Thyroid gland (tissue), 4 donors: ENCODE data around the gene OOSP1. TPM values are rescaled to one million over a fixed set of nuclear protein-coding genes. Genes with fewer than 3 reads are reported as not detected.
"Not testable (repeated sequence)": the region's sequence is repeated elsewhere in the genome, so short reads cannot be mapped to it uniquely, and the experiment has no call there.

Source experiments
- DNase-seq, 2 donors: peaks; one replicate each; pipeline ENCODE4 v3.0.0-alpha.2; 2019
- H3K27ac ChIP-seq, 3 donors: fragments of 200-600 bp; sonication (generic); 1 replicate in 2 of 3; 2 replicates in 1 of 3; pipeline ENCODE4 v1.5.1; 2016 to 2019; ENCODE audit warnings: mild to moderate bottlenecking in 1 of 3, moderate library complexity in 1 of 3
- H3K27me3 ChIP-seq: fragments of 200-600 bp; sonication (generic); one replicate; pipeline ENCODE4 v1.5.1; 2019
- H3K36me3 ChIP-seq, 2 donors: fragments of 200-600 bp; sonication (generic); one replicate each; pipeline ENCODE4 v1.5.1; 2016 to 2019
- H3K4me1 ChIP-seq, 2 donors: fragments of 200-600 bp; sonication (generic); one replicate each; pipeline ENCODE4 v1.5.1; 2017 to 2019
- H3K4me3 ChIP-seq, 3 donors: fragments of 200-600 bp; sonication (generic); replicated peaks in 1 of 3; 1 replicate in 2 of 3; 2 replicates in 1 of 3; pipeline ENCODE4 v1.5.1; 2016; ENCODE audit warnings: mild to moderate bottlenecking in 1 of 3
- H3K9me3 ChIP-seq: fragments of 200-600 bp; sonication (generic); one replicate; pipeline ENCODE4 v1.5.1; 2017
- CTCF ChIP-seq, 6 experiments: fragments of 200-600 bp in 3 of 6; fragments of 450-650 bp in 3 of 6; sonication (generic) in 3 of 6; IDR thresholded peaks; one replicate each; pipeline ENCODE4 v1.5.1; 2016 to 2019; ENCODE audit warnings: antibody characterized with exemption in 6 of 6, mild to moderate bottlenecking in 2 of 6, inconsistent platforms in 1 of 6, moderate library complexity in 1 of 6
- POLR2A ChIP-seq, 2 donors: fragments of 450-650 bp; IDR thresholded peaks; one replicate each; pipeline ENCODE4 v1.6.1; 2017; ENCODE audit warnings: antibody characterized with exemption in 2 of 2, mild to moderate bottlenecking in 2 of 2, moderate library complexity in 1 of 2
- WGBS, 2 donors: methylation state at CpG; one replicate each; pipeline ENCODE4 v1.1.5; 2017; 5-methylcytosine and 5-hydroxymethylcytosine counted together
- intact Hi-C: fragments of 100-400 bp; cut with DNase I; formaldehyde crosslinking; loops from one replicate; pipeline ENCODE4 v1.15.1; 2023
- total RNA-seq, 4 donors: library from RNA; depleted of rRNA; stranded (reverse); fragments of >200 nt; gene quantifications; one replicate each; pipeline ENCODE4 v1.2.3, GENCODE V29; 2016

Gene OOSP1
- total RNA-seq, 4 donors from 2014 or later: not detected

- TF ChIP-seq CTCF (IDR thresholded peaks at IDR 0.05) (no peak), POLR2A (IDR thresholded peaks at IDR 0.05) (no peak)
- Histone ChIP-seq H3K9me3 (no peaks in the 10 kb centered on the region), H3K4me1 (no peaks in the 10 kb centered on the region), H3K4me3 (no peak overlapping the region), H3K36me3 (no peaks in the 10 kb centered on the region), H3K27ac (no peak overlapping the region), H3K27me3 (no peaks in the 10 kb centered on the region)
- no peak for DNase-seq
- intact Hi-C loops: no loop called here
- WGBS, 2 donors: 90 to 94% methylated on average over 3 of the region's 3 CpGs
Observed at GRCh38 chr11:59967677-59968394, 29.6 kb downstream of the OOSP1 start.

- 58 to 79% methylated on average over 1 of the region's 1 CpG for WGBS, 2 donors
- H3K4me1 ChIP-seq: no peaks in the 10 kb centered on the region
- intact Hi-C loops: no loop called here
Observed at GRCh38 chr11:59968395-59968783, 30.2 kb downstream of the OOSP1 start.

GRCh38 chr11:59973097-59973496, 34.9 kb downstream of the OOSP1 start:
- no peak for DNase-seq
- no peaks in the 10 kb centered on the region for H3K36me3 ChIP-seq
- H3K9me3 ChIP-seq: no peaks in the 10 kb centered on the region
- no peak overlapping the region for H3K27ac ChIP-seq
- no peak for TF ChIP-seq CTCF (IDR thresholded peaks at IDR 0.05)
- TF ChIP-seq POLR2A (IDR thresholded peaks at IDR 0.05): no peak
- WGBS, 2 donors: 63 to 64% methylated on average over 5 of the region's 5 CpGs
- H3K27me3 ChIP-seq: no peaks in the 10 kb centered on the region
- no peak overlapping the region for H3K4me3 ChIP-seq
- intact Hi-C loops: no loop called here
- no peaks in the 10 kb centered on the region for H3K4me1 ChIP-seq

More at GRCh38 chr11:59968395-59968783, 30.2 kb downstream of the OOSP1 start:
- no peaks in the 10 kb centered on the region for H3K27me3 ChIP-seq
- no peak for DNase-seq
- H3K27ac ChIP-seq: no peak overlapping the region
- H3K4me3 ChIP-seq: no peak overlapping the region
- TF ChIP-seq CTCF (IDR thresholded peaks at IDR 0.05) (no peak), POLR2A (IDR thresholded peaks at IDR 0.05) (no peak)
- H3K36me3 ChIP-seq: no peaks in the 10 kb centered on the region
- H3K9me3 ChIP-seq: no peaks in the 10 kb centered on the region

GRCh38 chr11:59981106-59981770, 43.0 kb downstream of the OOSP1 start:
- Histone ChIP-seq H3K27me3 (no peaks in the 10 kb centered on the region), H3K4me3 (no peak overlapping the region), H3K9me3 (no peaks in the 10 kb centered on the region), H3K4me1 (no peaks in the 10 kb centered on the region), H3K27ac (no peak overlapping the region), H3K36me3 (no peaks in the 10 kb centered on the region)
- WGBS, 2 donors: 88 to 94% methylated on average over 4 of the region's 4 CpGs
- intact Hi-C loops: no loop called here
- TF ChIP-seq CTCF (IDR thresholded peaks at IDR 0.05): no peak
- no peak for TF ChIP-seq POLR2A (IDR thresholded peaks at IDR 0.05)
- no peak for DNase-seq

- H3K36me3 ChIP-seq, H3K4me3 ChIP-seq, DNase-seq, H3K9me3 ChIP-seq, H3K4me1 ChIP-seq, intact Hi-C loops, H3K27me3 ChIP-seq, H3K27ac ChIP-seq: not testable (repeated sequence)
- 59 to 60% methylated on average over 4 of the region's 4 CpGs for WGBS, 2 donors
Observed at GRCh38 chr11:59982037-59982436, 43.8 kb downstream of the OOSP1 start.
